Fibroblast of pulmonary artery (primary cell): ENCODE results near the gene DDX54.

Source experiments
- DNase-seq: peaks from one replicate; pipeline ENCODE4 v3.0.0-alpha.2; 2010; ENCODE audit warnings: low read depth
- H3K4me3 ChIP-seq: replicated peaks from 2 replicates; pipeline ENCODE4 v1.5.1; 2011; ENCODE audit warnings: low read depth, mild to moderate bottlenecking, control low read depth, low read length, moderate library complexity
- CTCF ChIP-seq: IDR thresholded peaks from 2 replicates; pipeline ENCODE4 v1.5.1; 2011; ENCODE audit warnings: mild to moderate bottlenecking, control low read depth, low read length, inconsistent platforms; ENCODE audit errors: missing control alignments

DDX54 gene

DNA sequence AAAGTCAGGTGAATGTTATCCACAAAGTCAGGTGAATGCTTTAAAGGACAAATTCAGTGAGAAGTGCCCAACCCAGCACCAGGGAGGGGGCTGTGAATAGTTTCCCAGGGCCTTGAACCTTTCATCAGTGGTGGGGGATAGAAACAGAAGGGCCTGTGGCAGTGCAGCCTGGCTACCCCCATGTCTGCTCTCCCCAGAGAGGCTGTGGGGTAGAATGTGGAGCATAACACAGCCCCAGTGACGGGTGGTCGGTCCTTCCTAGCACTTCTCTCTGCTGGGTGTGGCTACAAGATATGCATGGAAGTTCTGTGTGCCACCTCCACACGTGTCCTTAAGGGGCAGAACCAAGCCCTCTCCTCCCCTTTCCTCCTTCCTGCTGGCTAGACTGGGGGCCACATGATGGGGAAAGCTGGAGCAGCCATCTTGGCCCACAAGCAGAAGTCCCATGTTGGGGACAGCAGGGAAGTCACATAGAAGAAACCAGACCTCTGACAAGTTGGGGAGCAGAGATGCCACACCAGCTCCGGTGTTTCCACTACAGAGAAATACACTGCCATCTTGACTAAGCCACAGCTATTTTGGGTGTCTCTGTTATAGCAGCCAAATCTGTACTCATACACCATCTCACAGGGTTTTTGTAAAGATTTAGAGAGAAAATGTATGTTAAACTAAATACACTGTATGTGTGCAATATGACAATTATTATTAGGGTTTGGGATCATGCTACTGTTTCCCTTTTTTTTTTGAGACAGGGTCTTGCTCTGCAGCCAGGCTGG lies 17.2 kb upstream of the DDX54 start:
- H3K4me3 ChIP-seq = no peak overlapping the region
- no peak for TF ChIP-seq CTCF
- DNase-seq = no peak

DNA sequence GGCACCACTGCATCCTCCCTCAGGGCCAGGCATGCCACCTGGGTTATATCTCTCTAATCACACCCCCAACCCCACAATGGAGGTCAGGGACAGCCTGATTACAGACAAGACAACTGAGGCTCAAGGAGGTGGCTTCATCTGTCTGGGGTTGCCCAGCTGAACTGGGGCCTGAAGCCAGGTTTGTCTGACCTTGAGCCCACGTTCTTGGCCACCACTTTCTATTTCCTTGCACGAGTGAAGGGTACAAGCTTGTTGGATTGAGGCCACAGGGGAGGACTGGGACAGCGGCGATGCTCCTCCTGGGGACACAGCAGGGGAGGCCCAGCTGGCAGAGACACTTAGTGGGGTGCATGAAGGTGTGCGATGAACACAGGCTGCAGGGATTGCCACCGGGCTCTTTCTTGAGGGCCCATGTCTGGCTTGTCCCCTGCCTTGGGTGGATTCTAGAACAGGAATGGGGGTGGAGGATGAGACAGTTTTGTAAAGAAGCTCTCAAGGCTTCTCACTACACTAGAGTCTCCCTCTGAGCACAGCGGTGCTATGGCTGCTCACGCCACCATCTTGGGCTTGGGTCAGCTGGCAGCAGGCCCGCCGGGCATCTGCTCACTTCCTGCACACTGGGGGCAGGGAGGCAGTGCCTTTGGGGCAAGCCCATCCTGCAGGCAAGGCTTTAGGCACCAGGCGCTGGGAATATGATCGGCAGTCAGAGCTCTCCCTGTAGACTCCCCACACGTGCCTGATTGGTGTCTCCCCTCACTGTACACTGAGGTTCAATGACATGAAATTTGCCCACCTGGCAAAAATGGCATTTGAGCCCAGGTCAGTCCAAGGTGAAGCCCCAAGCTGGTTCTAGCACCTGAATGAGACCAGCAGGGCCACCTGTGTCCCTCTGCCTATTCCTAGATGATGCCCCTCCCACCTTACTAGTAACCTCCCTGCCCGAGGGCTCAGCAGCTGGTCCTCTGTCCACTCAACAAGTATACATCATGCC lies 16.2 kb upstream of the DDX54 start:
- TF ChIP-seq CTCF = no peak
- DNase-seq = no peak
- no peak overlapping the region for H3K4me3 ChIP-seq

GRCh38 chr12:113200021-113200797 lies 14.9 kb upstream of the DDX54 start:
- no peak overlapping the region for H3K4me3 ChIP-seq
- no peak for DNase-seq
- TF ChIP-seq CTCF = no peak

GRCh38 chr12:113198296-113198695 lies 13.0 kb upstream of the DDX54 start:
- DNase-seq = no peak
- TF ChIP-seq CTCF = no peak
- H3K4me3 ChIP-seq = no peak overlapping the region

DNA sequence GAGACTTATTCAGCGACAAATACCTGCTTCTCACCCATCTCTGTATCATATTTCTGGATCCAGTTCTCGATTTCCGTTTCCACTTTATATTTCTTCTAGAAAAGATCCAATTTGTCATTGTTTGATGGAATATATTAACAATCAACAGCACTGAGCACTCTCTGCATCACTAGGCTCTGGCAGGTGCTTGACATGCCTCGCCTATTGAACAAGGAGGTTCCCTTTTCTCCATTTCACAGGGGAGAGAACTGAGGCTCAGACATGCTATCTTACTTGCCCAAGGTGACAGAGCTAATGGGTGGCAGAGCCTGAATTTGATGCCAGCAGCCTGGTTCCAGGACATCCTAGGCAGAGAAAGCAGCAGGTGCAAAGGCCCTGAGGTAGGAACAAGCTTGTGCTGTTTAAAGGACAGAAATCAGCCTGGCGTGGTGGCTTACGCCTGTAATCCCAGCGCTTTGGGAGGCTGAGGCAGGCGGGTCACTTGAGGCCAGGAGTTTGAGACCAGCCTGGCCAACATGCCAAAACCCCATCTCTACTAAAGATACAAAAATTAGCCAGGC lies 12.3 kb upstream of the DDX54 start:
- H3K4me3 ChIP-seq = no peak overlapping the region
- no peak for TF ChIP-seq CTCF
- DNase-seq = no peak

- peak; percentile 82 for TF ChIP-seq CTCF
- DNase-seq = peak; percentile 88
- no peak overlapping the region for H3K4me3 ChIP-seq
These were observed 11.7 kb upstream of the DDX54 start for GRCh38 chr12:113196990-113197389.
